Panc1 (cell line): ENCODE results near the gene ATP6V0B. TPM values are rescaled to one million over a fixed set of nuclear protein-coding genes. Genes with fewer than 3 reads are reported as not detected.

Source experiments
- ATAC-seq: fragments of 200-7000 bp; cut with Tn5 transposase; 2 replicates; pipeline ENCODE4 v1.9.1; 2020; ENCODE audit warnings: mild to moderate bottlenecking, moderate library complexity
- BruUV-seq: library from RNA; stranded (reverse); fragments of 400-500 nt; replicated peaks from 2 replicates; lab custom pipeline; 2021; lab: Mats Ljungman, UMichigan
- CTCF ChIA-PET: fragments of 300-600 bp; sonication (Branson Sonifier 250); formaldehyde crosslinking; loops from one replicate; lab custom pipeline; 2022; ENCODE audit warnings: antibody characterized with exemption; lab: Charles Lee
- POLR2A ChIA-PET: fragments of 300-600 bp; sonication (Branson Sonifier 250); formaldehyde crosslinking; loops from one replicate; lab custom pipeline; 2022; ENCODE audit warnings: antibody characterized with exemption; lab: Charles Lee
- DNase-seq: peaks from one replicate; pipeline ENCODE4 v3.0.0-alpha.2; 2010; ENCODE audit warnings: low read depth, low spot score
- H3K27ac ChIP-seq: 2 replicates; pipeline ENCODE4 v1.5.1; 2011; ENCODE audit warnings: mild to moderate bottlenecking, low read length, inconsistent platforms
- H3K27me3 ChIP-seq: fragments of 200-500 bp; sonication (Bioruptor generic); 2 replicates; pipeline ENCODE4 v1.6.0; 2014; ENCODE audit warnings: low read length, inconsistent platforms; ENCODE audit not compliant: control insufficient read depth, insufficient read depth
- H3K36me3 ChIP-seq: fragments of 200-500 bp; sonication (Bioruptor generic); 2 replicates; pipeline ENCODE4 v1.5.1; 2014; ENCODE audit warnings: inconsistent platforms, mild to moderate bottlenecking, low read length, moderate library complexity; ENCODE audit not compliant: control insufficient read depth, insufficient read depth
- H3K4me1 ChIP-seq: 2 replicates; pipeline ENCODE4 v1.5.1; 2011; ENCODE audit warnings: inconsistent platforms, mild to moderate bottlenecking, low read length, moderate library complexity; ENCODE audit not compliant: control insufficient read depth, insufficient read depth
- H3K4me3 ChIP-seq, 2 experiments: 2 replicates each; pipeline ENCODE4 v1.5.1; 2011 to 2012; ENCODE audit warnings: low read depth in 2 of 2, low read length in 2 of 2, mild to moderate bottlenecking in 2 of 2, inconsistent platforms in 1 of 2, moderate library complexity in 1 of 2
- H3K9me3 ChIP-seq: fragments of 200-500 bp; sonication (Bioruptor generic); 2 replicates; pipeline ENCODE4 v1.5.1; 2014; ENCODE audit warnings: low read depth, mild to moderate bottlenecking, inconsistent platforms, low read length, moderate library complexity; ENCODE audit not compliant: control insufficient read depth, insufficient read depth
- POLR2AphosphoS5 ChIP-seq: IDR thresholded peaks from 2 replicates; pipeline ENCODE4 v1.6.1; 2012; ENCODE audit warnings: mild to moderate bottlenecking, low read depth, low read length, moderate library complexity
- SIN3A ChIP-seq: IDR thresholded peaks from 2 replicates; pipeline ENCODE4 v1.6.1; 2012; ENCODE audit warnings: low read depth, mild to moderate bottlenecking, low read length, moderate library complexity, borderline replicate concordance; ENCODE audit not compliant: insufficient read depth
- TCF7L2 ChIP-seq: IDR thresholded peaks from 2 replicates; pipeline ENCODE4 v1.6.1; 2011; ENCODE audit warnings: mild to moderate bottlenecking, low read depth, low read length, inconsistent platforms
- in situ Hi-C: cut with HindIII; loops from 2 replicates; pipeline ENCODE4 v1.10.0; 2016; ENCODE audit warnings: low sequenced_read_pairs, low pct_unique_long_range_greater_than_20kb
- intact Hi-C: fragments of 100-400 bp; cut with micrococcal nuclease; formaldehyde crosslinking; loops from one replicate; pipeline ENCODE4 v1.10.0; 2022; ENCODE audit not compliant: unreplicated experiment
- total RNA-seq: library from RNA; stranded (reverse); gene quantifications from one replicate; pipeline ENCODE4 v1.2.1, GENCODE V29; 2021; ENCODE audit not compliant: unreplicated experiment
- TF ChIP-seq, protein P1 (sequence below): fragments of 450-650 bp; IDR thresholded peaks from 2 replicates; pipeline ENCODE4 v1.5.1; 2017; ENCODE audit warnings: mild to moderate bottlenecking
- TF ChIP-seq, protein P2 (sequence below), 2 experiments: IDR thresholded peaks; 2 replicates each; pipeline ENCODE4 v1.6.1; 2011 to 2012; ENCODE audit warnings: low read depth in 2 of 2, control low read depth in 1 of 2, low read length in 1 of 2, mild to moderate bottlenecking in 1 of 2, moderate library complexity in 1 of 2; ENCODE audit not compliant: insufficient read depth in 1 of 2

ATP6V0B gene
- total RNA-seq, 1 experiment from 2014 or later = 134 TPM

DNA sequence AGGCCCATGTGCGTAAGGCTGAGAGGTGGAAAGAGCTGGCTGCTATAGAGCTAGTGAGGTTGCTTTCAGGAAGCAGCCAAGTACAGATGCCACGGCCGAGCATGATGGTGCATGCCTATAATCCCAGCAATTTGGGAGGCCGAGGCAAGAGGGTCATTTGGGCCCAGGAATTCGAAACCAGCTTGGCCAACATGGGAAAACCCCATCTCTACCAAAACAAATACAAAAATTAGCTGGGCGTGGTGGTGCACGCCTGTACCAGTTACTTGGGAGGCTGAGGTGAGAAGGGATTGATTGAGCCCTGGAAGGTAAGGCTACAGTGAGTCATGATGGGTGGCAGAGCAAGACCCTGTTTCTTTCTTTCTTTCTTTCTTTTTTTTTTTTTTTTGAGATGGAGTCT lies 19.3 kb downstream of the ATP6V0B start:
- ChIA-PET CTCF (interaction anchor here (0.7 kb wide), 1 partner anchor 617 kb away, joined by 5 read pairs; no protein-coding TSS in a partner anchor), POLR2A (interaction anchor here (0.6 kb wide), 1 partner anchor 37 kb away, joined by 7 read pairs; no protein-coding TSS in a partner anchor)
- H3K27ac ChIP-seq = no peak overlapping the region
- H3K27me3 ChIP-seq = no peaks in the 10 kb centered on the region
- H3K36me3 ChIP-seq = no peaks in the 10 kb centered on the region
- ATAC-seq (no peak), DNase-seq (no peak)
- BruUV-seq = no TSS peak
- TF ChIP-seq POLR2AphosphoS5 = no peak
- no peak for TF ChIP-seq SIN3A
- TF ChIP-seq, protein P1, sequence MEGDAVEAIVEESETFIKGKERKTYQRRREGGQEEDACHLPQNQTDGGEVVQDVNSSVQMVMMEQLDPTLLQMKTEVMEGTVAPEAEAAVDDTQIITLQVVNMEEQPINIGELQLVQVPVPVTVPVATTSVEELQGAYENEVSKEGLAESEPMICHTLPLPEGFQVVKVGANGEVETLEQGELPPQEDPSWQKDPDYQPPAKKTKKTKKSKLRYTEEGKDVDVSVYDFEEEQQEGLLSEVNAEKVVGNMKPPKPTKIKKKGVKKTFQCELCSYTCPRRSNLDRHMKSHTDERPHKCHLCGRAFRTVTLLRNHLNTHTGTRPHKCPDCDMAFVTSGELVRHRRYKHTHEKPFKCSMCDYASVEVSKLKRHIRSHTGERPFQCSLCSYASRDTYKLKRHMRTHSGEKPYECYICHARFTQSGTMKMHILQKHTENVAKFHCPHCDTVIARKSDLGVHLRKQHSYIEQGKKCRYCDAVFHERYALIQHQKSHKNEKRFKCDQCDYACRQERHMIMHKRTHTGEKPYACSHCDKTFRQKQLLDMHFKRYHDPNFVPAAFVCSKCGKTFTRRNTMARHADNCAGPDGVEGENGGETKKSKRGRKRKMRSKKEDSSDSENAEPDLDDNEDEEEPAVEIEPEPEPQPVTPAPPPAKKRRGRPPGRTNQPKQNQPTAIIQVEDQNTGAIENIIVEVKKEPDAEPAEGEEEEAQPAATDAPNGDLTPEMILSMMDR = no peak
- no peak for TF ChIP-seq TCF7L2
- TF ChIP-seq, protein P2, sequence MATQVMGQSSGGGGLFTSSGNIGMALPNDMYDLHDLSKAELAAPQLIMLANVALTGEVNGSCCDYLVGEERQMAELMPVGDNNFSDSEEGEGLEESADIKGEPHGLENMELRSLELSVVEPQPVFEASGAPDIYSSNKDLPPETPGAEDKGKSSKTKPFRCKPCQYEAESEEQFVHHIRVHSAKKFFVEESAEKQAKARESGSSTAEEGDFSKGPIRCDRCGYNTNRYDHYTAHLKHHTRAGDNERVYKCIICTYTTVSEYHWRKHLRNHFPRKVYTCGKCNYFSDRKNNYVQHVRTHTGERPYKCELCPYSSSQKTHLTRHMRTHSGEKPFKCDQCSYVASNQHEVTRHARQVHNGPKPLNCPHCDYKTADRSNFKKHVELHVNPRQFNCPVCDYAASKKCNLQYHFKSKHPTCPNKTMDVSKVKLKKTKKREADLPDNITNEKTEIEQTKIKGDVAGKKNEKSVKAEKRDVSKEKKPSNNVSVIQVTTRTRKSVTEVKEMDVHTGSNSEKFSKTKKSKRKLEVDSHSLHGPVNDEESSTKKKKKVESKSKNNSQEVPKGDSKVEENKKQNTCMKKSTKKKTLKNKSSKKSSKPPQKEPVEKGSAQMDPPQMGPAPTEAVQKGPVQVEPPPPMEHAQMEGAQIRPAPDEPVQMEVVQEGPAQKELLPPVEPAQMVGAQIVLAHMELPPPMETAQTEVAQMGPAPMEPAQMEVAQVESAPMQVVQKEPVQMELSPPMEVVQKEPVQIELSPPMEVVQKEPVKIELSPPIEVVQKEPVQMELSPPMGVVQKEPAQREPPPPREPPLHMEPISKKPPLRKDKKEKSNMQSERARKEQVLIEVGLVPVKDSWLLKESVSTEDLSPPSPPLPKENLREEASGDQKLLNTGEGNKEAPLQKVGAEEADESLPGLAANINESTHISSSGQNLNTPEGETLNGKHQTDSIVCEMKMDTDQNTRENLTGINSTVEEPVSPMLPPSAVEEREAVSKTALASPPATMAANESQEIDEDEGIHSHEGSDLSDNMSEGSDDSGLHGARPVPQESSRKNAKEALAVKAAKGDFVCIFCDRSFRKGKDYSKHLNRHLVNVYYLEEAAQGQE (IDR thresholded peaks at IDR 0.05; ENCODE audit: insufficient read depth in 1 of 2, low read depth in 2 of 2, low read length in 1 of 2) = no peak
- peaks cover 16% of the 10 kb centered on the region for H3K4me1 ChIP-seq
- H3K9me3 ChIP-seq = no peaks in the 10 kb centered on the region
- in situ Hi-C loops = no loop called here
- intact Hi-C loops = loop anchor here (5.0 kb wide), 1 partner anchor 43 kb away; no protein-coding TSS in a partner anchor
- H3K4me3 ChIP-seq = no peak overlapping the region

DNA sequence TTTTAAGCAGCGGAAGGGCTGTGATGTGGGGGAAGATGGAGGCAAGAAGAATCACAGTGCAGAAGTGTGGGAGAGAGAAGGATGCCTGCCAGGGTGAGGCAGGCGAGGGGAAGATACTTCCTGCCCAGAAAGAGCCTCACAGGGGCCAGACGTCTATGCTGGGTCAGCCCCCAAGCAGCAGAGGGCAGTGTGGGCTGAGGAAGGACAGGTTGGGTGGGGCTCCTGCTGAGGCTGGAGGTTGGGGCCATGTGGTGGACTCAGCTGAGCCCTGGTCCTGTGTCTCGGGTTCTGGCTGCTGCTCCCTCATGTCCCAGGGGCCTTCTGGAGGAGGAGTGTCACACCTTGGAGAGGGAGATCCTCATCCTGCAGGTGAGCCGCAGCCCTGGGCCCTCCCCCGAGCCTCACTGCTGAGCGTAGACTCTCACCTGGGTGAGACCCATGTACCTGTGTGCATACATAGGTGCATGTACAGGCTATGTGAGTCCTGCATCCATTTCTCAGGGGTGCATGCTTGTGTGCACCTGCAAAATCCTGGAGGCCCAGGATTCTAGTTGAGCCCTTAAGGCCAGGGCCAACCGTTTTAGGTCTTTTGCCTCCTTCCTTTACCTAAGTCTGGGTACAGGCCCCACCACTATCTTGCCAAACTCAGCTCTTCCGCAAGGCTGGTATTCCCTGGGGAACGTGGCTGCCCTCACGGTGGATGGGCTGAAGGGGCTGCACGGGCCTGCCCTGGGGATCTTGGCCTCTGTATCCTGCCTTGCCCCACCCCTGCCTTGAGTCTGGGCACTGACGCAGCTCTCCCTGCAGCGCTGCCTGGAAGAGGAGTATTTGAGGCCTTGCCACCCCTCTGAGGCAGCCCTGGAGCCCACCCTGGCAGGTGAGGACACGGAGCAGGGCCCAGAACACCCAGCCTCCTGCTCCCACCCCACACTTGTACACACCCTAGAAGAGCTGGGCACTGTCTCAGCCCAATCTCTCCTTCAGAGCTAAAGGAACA lies 20.3 kb downstream of the ATP6V0B start:
- no peaks in the 10 kb centered on the region for H3K9me3 ChIP-seq
- in situ Hi-C loops = no loop called here
- BruUV-seq = no TSS peak
- ATAC-seq = peak; percentile 49
- no peak overlapping the region for H3K4me3 ChIP-seq
- H3K36me3 ChIP-seq = no peaks in the 10 kb centered on the region
- no peaks in the 10 kb centered on the region for H3K27me3 ChIP-seq
- intact Hi-C loops = loop anchor here (5.0 kb wide), 1 partner anchor 42 kb away; no protein-coding TSS in a partner anchor
- no peak for DNase-seq
- H3K4me1 ChIP-seq = peaks cover 13% of the 10 kb centered on the region
- POLR2A ChIA-PET = no interaction called here
- TF ChIP-seq, protein P2 (IDR thresholded peaks at IDR 0.05; ENCODE audit: insufficient read depth in 1 of 2, low read depth in 2 of 2, low read length in 1 of 2) = no peak
- TF ChIP-seq POLR2AphosphoS5 = no peak
- TF ChIP-seq, protein P1 = peak; percentile 76
- TF ChIP-seq TCF7L2 = no peak
- H3K27ac ChIP-seq = no peak overlapping the region
- CTCF ChIA-PET = no interaction called here
